A549 (cell line): ENCODE results near the gene LRRC73.

Experiments
- POLR2A ChIP-seq: IDR thresholded peaks from 2 replicates; pipeline ENCODE4 v1.6.1; 2012; ENCODE audit warnings: mild to moderate bottlenecking, low read length
- ZNF302 ChIP-seq: fragments of 250-450 bp; sonication (Bioruptor Pico); IDR thresholded peaks from 2 replicates; pipeline ENCODE4 v1.9.0; 2021; ENCODE audit warnings: inconsistent platforms, mild to moderate bottlenecking, moderate library complexity
- TF ChIP-seq, protein P1 (sequence below): fragments of >200 bp; sonication (Bioruptor Twin); formaldehyde crosslinking; IDR thresholded peaks from 3 replicates; pipeline ENCODE4 v1.5.1; 2016

DNA sequence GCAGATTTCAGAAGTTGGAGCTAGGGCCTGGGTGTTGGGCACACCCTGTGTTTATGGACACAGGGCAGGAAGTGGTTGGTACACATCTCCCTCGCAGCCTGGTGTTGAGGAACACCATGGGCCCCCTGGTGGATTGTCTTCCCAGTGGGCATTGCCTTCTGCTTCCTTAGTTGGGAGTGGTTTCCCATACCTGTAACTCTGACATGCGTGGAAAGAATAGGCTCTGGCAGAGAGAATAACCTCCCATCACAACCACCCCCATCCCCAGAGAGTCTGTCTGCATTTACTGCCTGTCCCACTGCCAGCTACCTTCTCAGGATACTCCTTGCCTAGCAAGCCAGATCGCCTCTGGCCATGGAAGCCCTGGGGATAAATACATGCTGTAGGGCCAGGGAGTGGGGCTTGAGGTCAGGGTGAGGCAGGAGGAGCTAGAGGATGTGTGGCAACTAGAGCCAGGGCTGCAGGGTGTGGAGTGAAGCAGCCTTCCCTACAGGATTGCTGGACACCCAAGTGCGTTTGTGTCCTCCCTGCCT is 14.7 kb downstream of the LRRC73 start:
- TF ChIP-seq, protein P1, sequence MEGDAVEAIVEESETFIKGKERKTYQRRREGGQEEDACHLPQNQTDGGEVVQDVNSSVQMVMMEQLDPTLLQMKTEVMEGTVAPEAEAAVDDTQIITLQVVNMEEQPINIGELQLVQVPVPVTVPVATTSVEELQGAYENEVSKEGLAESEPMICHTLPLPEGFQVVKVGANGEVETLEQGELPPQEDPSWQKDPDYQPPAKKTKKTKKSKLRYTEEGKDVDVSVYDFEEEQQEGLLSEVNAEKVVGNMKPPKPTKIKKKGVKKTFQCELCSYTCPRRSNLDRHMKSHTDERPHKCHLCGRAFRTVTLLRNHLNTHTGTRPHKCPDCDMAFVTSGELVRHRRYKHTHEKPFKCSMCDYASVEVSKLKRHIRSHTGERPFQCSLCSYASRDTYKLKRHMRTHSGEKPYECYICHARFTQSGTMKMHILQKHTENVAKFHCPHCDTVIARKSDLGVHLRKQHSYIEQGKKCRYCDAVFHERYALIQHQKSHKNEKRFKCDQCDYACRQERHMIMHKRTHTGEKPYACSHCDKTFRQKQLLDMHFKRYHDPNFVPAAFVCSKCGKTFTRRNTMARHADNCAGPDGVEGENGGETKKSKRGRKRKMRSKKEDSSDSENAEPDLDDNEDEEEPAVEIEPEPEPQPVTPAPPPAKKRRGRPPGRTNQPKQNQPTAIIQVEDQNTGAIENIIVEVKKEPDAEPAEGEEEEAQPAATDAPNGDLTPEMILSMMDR, result no peak
- no peak for TF ChIP-seq ZNF302 (CRISPR knock-in tag)
- TF ChIP-seq POLR2A, result no peak
